Neural cell (in vitro differentiated cells): Measurements from ENCODE around the gene DCBLD1. TPM values are rescaled to one million over a fixed set of nuclear protein-coding genes. Genes with fewer than 3 reads are reported as not detected.

Experiments used
- H2AFZ ChIP-seq: fragments of 200-600, 300-800 bp; sonication (generic), shearing (Covaris generic); 2 replicates; pipeline ENCODE4 v1.6.0; 2014; ENCODE audit warnings: low read depth, mild to moderate bottlenecking, antibody characterized with exemption, low read length, moderate library complexity
- H3F3A ChIP-seq: fragments of 200-600 bp; shearing (Covaris generic); 2 replicates; pipeline ENCODE4 v1.6.1; 2016; ENCODE audit warnings: mild to moderate bottlenecking, moderate library complexity, mixed read lengths, antibody characterized with exemption, low read length; ENCODE audit not compliant: insufficient read depth, poor library complexity, severe bottlenecking
- H3K27ac ChIP-seq: fragments of 200-600, 300-800 bp; sonication (generic), shearing (Covaris generic); 2 replicates; pipeline ENCODE4 v1.5.1; 2014; ENCODE audit warnings: mild to moderate bottlenecking, low read length, moderate library complexity
- H3K27me3 ChIP-seq: fragments of 300-800, 200-600 bp; sonication (generic), shearing (Covaris generic); 2 replicates; pipeline ENCODE4 v1.6.0; 2014; ENCODE audit warnings: mild to moderate bottlenecking, low read depth, low read length, moderate library complexity; ENCODE audit not compliant: insufficient read depth
- H3K36me3 ChIP-seq: fragments of 300-800, 200-600 bp; sonication (generic), shearing (Covaris generic); 2 replicates; pipeline ENCODE4 v1.5.1; 2014; ENCODE audit warnings: mild to moderate bottlenecking, antibody characterized with exemption, low read length, moderate library complexity; ENCODE audit not compliant: insufficient read depth
- H3K4me2 ChIP-seq: fragments of 300-800, 200-600 bp; sonication (generic), shearing (Covaris generic); 2 replicates; pipeline ENCODE4 v1.6.0; 2014; ENCODE audit warnings: mild to moderate bottlenecking, low read length
- H3K4me3 ChIP-seq: fragments of 300-800, 200-600 bp; sonication (generic), shearing (Covaris generic); 2 replicates; pipeline ENCODE4 v1.5.1; 2014; ENCODE audit warnings: mild to moderate bottlenecking, low read length, moderate library complexity
- H3K79me2 ChIP-seq: fragments of 200-600 bp; shearing (Covaris generic); replicated peaks from 2 replicates; pipeline ENCODE4 v1.6.0; 2014; ENCODE audit warnings: mild to moderate bottlenecking, low read length, moderate library complexity; ENCODE audit not compliant: insufficient read depth
- H3K9ac ChIP-seq: fragments of 300-800, 200-600 bp; sonication (generic), shearing (Covaris generic); 2 replicates; pipeline ENCODE4 v1.6.1; 2016; ENCODE audit warnings: mild to moderate bottlenecking, low read length, mixed read lengths
- H3K9me2 ChIP-seq: fragments of 200-600 bp; shearing (Covaris generic); 2 replicates; pipeline ENCODE4 v1.6.1; 2016; ENCODE audit warnings: mild to moderate bottlenecking, low read length, mixed read lengths; ENCODE audit not compliant: insufficient read depth
- H3K9me3 ChIP-seq: fragments of 200-600, 300-800 bp; sonication (generic), shearing (Covaris generic); 2 replicates; pipeline ENCODE4 v1.6.1; 2016; ENCODE audit warnings: mild to moderate bottlenecking, mixed run types, low read length, moderate library complexity, mixed read lengths
- H4K20me1 ChIP-seq: fragments of 200-600 bp; shearing (Covaris generic); 2 replicates; pipeline ENCODE4 v1.6.1; 2016; ENCODE audit warnings: mild to moderate bottlenecking, mixed run types; ENCODE audit not compliant: insufficient read depth
- EP300 ChIP-seq: fragments of 450-650 bp; conservative IDR thresholded peaks from 2 replicates; pipeline ENCODE4 v1.6.1; 2014; ENCODE audit warnings: antibody characterized with exemption, mild to moderate bottlenecking, moderate library complexity; ENCODE audit not compliant: poor library complexity, severe bottlenecking
- EZH2 ChIP-seq: fragments of 200-600, 300-800 bp; shearing (Covaris generic), sonication (generic); IDR thresholded peaks from 2 replicates; pipeline ENCODE4 v1.6.1; 2014; ENCODE audit warnings: antibody characterized with exemption, low read length, borderline replicate concordance, mild to moderate bottlenecking; ENCODE audit not compliant: insufficient read depth, poor library complexity, severe bottlenecking
- MXI1 ChIP-seq: fragments of 450-650 bp; conservative IDR thresholded peaks from 2 replicates; pipeline ENCODE4 v1.6.1; 2014; ENCODE audit warnings: antibody characterized with exemption, mild to moderate bottlenecking; ENCODE audit not compliant: poor library complexity, severe bottlenecking
- POLR2AphosphoS5 ChIP-seq: IDR thresholded peaks from 2 replicates; pipeline ENCODE4 v1.6.1; 2012
- RAD21 ChIP-seq: fragments of 450-650 bp; conservative IDR thresholded peaks from 2 replicates; pipeline ENCODE4 v1.6.1; 2014; ENCODE audit warnings: antibody characterized with exemption, mild to moderate bottlenecking, moderate library complexity
- REST ChIP-seq: IDR thresholded peaks from 2 replicates; pipeline ENCODE4 v1.6.1; 2012; ENCODE audit warnings: borderline replicate concordance
- SMC3 ChIP-seq: fragments of 450-650 bp; conservative IDR thresholded peaks from 2 replicates; pipeline ENCODE4 v1.6.1; 2014; ENCODE audit warnings: antibody characterized with exemption, mild to moderate bottlenecking, moderate library complexity; ENCODE audit not compliant: poor library complexity
- TAF1 ChIP-seq: IDR thresholded peaks from 2 replicates; pipeline ENCODE4 v1.6.1; 2012; ENCODE audit warnings: low read depth
- polyA plus RNA-seq: library from polyadenylated mRNA; depleted of rRNA; stranded (reverse); fragments of >200 nt; gene quantifications from 2 replicates; pipeline ENCODE4 v1.2.3, GENCODE V29; 2014
- TF ChIP-seq, protein P1 (sequence below): fragments of 450-650 bp; IDR thresholded peaks from 2 replicates; pipeline ENCODE4 v1.5.1; 2014; ENCODE audit warnings: antibody characterized with exemption, mild to moderate bottlenecking, moderate library complexity; ENCODE audit not compliant: poor library complexity, severe bottlenecking

Gene DCBLD1
- polyA plus RNA-seq, 1 donor from 2014 or later = 11.4 TPM

DNA sequence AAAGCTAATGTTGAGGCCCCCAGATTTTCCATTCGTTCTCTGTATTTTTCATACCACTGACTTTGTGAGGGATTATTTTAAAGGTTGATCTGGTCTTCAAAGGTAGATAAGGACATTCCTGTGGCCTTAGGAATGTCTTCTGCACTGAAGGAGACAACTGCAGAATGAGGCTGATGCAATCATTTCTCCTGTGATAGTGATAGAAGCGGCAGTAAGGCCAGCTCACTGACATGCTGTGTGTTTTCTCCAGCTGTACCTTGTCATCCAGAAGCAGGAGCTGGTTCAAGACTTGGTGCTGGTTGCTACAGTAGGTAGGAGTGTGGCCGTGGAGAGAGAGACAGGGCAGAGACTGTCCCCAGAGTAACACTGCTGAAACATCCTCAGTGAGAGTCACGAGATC is 53.8 kb downstream of the DCBLD1 start:
- Histone ChIP-seq H3K9me3 (no peaks in the 10 kb centered on the region), H3K36me3 (no peaks in the 10 kb centered on the region), H3K79me2 (no peaks in the 10 kb centered on the region), H4K20me1 (no peaks in the 10 kb centered on the region), H3K27ac (no peak overlapping the region), H3K9ac (no peak overlapping the region), H3K4me2 (no peak overlapping the region), H3F3A (no peaks in the 10 kb centered on the region), H3K27me3 (no peaks in the 10 kb centered on the region), H3K4me3 (no peak overlapping the region), H3K9me2 (no peaks in the 10 kb centered on the region), H2AFZ (no peak overlapping the region)
- TF ChIP-seq REST = no peak
- no peak for TF ChIP-seq EZH2
- no peak for TF ChIP-seq POLR2AphosphoS5
- no peak for TF ChIP-seq RAD21

DNA sequence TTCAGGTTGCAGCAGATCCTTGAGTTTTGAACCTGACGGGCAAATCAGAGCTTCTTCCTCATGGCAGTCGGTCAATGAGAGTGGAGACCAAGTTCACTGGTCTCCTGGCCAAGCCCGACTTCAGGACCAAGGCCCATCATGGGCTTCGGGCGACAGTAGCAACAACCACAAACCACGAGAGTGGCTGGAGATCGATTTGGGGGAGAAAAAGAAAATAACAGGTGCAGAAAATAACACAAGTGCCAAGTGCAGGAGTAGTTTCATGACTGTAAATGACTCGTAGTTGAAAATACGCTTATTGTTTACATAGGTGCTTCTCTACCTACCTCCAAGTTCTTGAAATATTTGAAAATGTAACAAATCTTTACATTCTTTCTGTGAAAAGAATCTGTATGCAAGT is 56.1 kb downstream of the DCBLD1 start:
- Histone ChIP-seq H3K9ac (no peak overlapping the region), H3F3A (no peaks in the 10 kb centered on the region), H3K9me3 (no peaks in the 10 kb centered on the region), H3K27ac (no peak overlapping the region), H3K36me3 (no peaks in the 10 kb centered on the region), H3K9me2 (no peaks in the 10 kb centered on the region), H2AFZ (no peak overlapping the region), H4K20me1 (no peaks in the 10 kb centered on the region), H3K79me2 (no peaks in the 10 kb centered on the region), H3K4me2 (no peak overlapping the region), H3K27me3 (no peaks in the 10 kb centered on the region), H3K4me3 (no peak overlapping the region)
- TF ChIP-seq, protein P1, sequence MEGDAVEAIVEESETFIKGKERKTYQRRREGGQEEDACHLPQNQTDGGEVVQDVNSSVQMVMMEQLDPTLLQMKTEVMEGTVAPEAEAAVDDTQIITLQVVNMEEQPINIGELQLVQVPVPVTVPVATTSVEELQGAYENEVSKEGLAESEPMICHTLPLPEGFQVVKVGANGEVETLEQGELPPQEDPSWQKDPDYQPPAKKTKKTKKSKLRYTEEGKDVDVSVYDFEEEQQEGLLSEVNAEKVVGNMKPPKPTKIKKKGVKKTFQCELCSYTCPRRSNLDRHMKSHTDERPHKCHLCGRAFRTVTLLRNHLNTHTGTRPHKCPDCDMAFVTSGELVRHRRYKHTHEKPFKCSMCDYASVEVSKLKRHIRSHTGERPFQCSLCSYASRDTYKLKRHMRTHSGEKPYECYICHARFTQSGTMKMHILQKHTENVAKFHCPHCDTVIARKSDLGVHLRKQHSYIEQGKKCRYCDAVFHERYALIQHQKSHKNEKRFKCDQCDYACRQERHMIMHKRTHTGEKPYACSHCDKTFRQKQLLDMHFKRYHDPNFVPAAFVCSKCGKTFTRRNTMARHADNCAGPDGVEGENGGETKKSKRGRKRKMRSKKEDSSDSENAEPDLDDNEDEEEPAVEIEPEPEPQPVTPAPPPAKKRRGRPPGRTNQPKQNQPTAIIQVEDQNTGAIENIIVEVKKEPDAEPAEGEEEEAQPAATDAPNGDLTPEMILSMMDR = no peak
- no peak for TF ChIP-seq REST
- TF ChIP-seq TAF1 = no peak
- no peak for TF ChIP-seq POLR2AphosphoS5
- no peak for TF ChIP-seq RAD21
- TF ChIP-seq MXI1 = no peak
- no peak for TF ChIP-seq EZH2
- no peak for TF ChIP-seq EP300
- TF ChIP-seq SMC3 = no peak
